NCI-H526 (cell line): Measurements from ENCODE around the gene SKP1.

ENCODE experiments used
- DNase-seq, 2 experiments: peaks; one replicate each; lab custom pipeline; 2025; lab: John Stamatoyannopoulos, UW

Gene SKP1

DNA sequence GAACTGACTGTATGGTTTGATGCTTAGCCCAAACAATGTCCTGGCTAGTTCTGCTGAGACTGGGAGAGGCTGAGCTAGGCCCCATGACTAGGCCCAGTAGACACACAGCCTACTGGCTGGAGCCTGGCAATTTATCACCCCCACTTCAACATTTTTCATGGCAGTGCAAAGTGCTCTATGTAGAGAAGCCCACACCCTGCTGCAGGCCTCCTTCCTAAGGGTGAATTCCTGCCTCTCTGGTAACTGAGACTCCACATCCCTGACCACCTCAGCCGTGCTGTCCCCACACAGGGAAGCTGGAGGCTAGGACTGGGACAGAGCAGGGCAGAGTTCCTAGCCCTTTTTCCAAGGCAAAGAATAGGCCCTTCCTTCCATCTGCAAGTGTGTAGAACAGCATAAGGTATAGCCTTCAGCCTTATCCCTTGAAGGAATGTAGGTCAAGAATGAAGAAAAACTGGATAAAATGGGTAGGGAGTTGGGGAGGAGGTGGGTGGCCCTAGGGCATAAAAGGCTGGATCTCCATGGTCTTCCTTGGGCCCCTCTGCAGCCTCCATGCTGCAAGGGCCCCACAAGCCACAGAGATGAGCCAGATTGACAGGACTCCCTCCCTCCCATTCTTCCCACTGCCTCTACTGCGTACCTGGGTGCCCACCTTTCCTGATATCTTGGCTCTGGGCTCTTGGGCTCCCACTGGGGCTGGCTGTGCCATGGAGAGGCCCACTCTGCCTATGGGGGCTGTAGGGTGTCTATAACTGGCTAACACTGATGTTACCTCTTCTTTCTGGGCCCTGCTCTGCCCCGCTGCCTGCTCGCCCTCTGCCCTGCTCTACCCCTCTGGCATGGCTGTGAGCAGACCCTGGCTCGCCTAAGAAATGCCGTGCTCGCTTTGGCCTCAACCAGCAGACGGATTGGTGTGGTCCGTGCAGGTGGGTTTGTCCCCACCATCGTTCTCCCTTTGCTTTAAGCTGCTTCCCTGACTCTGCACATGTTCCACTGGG, 32.5 kb downstream of the SKP1 start:
- DNase-seq, result no peak

DNA sequence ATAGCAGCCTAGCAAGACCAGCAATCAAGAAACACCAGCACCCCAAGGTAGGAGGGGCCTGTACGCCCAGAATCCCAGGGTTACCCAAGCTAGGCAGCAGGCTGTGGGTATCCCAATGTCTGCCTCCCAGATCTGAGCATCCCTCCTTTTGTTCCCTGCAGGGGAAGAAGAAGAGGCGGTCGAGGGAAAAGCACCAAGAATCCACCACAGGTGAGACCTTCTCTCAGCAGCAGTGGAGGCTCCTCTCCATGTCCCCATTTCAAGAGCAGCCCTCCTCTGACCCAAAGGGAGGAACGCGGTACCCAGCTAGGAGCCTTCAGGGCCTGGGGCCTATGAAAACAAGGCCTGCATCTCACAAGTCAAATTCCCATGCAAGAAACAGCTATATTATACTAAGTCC, 33.3 kb downstream of the SKP1 start:
- DNase-seq, result no peak

DNA sequence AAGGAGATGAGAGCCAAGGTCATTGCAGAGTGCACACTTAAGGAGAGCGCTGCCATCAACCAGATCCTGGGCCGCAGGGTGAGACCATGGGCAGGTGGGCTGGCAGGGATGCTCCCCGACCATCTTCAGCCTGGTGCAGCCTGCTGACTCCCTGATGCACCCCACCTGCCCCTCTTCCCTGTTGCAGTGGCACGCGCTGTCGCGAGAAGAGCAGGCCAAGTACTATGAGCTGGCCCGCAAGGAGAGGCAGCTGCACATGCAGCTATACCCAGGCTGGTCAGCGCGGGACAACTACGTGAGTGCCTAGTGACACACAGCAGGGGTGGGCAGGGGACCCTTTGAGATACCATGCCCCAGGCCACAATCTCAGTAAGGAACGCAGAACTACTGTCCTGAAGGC, 33.9 kb downstream of the SKP1 start:
- no peak for DNase-seq

- no peak for DNase-seq
These were observed 34.7 kb downstream of the SKP1 start for GRCh38 chr5:134142052-134142451.

DNA sequence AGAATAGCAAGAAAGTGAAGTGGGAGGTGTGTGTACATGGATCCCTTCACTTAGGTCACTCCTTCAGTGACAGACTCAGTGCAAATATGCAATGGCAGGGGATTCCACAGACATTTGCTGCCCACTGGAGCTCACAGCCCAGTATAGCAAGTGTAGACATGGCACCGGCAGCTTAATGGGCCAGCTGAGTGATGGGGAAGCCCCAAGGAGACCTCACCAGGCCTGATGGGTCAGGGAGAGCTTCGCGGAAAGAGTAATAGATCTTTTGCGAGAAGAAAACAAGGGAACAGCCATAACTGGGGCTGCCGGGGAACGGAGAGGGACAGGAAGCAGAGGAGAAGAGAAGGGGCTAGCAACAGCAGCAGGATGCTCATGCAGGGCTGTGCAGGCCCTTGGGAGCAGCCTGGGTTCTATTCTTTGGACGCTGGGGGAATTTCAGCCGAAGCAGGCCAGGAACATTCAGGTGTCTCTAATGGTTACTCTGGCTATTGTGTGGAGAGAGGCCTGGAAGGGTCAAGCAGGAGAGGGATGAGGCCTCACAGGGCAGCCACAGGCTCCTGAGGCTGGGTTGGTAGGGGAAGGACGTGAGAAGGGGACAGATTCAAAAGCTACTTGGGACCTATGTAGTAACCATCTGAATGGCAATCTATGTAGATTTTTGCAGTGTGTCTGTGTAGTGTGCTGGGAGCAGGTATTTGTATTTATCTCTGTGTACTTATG, 35.3 kb downstream of the SKP1 start:
- no peak for DNase-seq

GRCh38 chr5:134140530-134141201, 36.1 kb downstream of the SKP1 start:
- DNase-seq, result peak; percentile 2 to 72

DNA sequence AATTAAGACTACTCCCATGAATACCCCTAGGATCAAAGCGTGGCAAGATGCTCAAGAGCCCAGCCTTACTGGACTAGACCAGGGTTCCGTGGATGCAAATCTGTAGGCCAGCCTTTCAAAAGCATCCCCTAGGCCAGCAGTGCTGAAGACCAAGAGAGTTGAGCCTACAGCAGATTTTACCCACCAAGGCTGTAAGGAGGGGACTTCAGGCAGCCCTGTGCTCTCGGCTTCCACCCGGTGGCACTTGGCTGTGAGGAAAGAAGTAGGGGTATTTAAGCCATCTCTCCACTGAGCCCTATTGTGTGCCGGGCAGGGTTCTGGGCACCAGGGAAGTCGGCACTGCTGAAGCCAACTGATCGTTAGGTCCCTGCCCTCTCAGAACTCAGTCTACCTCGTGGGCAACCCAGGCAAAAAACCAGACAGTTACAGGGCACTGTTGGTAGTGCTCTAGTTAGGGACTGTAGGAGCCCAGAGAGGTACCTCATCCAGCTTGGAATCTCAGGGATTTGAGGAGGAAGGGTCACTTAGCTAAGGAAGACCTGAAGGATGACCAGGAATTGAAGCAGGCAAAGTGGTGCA, 36.8 kb downstream of the SKP1 start:
- DNase-seq, result no peak

- DNase-seq, result no peak
These were observed 37.3 kb downstream of the SKP1 start for GRCh38 chr5:134139377-134139851.

DNA sequence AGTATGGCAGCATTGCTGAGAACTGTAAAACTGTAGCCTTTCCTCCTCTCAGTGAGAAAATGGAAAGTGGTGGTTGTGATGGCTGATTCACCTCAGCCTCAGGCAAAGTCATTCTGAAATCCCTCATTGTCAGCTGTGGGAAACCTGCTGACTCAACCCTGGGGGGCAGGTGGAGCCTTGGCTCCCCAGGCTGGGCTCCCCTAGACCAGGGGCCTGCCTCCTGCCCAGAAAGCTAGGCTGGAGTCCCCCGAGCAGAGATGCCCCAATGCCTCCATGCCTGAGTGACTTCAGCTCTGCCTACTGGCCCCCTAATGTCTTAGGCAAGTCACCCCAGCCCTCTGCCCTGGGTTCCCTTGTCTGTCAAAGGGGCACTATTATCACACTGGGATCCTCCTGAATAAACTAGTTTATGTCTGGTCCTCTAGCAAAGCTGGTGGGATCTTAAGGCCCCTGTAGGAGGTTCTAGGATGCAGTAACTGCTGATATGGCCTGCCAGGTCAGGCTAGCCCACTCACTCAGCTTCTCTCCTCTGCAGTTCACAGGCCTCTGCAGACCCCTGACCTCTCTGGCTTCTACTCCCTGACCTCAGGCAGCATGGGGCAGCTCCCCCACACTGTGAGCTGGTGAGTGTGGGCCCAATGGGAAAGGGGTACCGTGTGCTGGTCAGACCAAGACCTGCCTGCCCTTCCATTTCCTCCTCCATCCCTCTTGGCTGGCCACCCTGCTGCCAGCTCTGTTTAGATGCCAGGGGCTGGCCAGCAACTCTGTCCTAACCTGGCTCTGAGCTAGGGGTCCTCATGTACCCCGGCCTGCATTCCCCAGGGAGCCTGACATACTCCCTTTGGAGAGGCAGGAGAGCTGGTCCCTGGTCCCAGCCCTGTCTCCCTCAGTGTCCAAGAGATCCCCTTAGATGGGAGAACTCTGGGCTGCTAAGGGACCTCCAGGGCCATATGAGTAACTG, 38.1 kb downstream of the SKP1 start:
- DNase-seq, result no peak

- no peak for DNase-seq
These were observed 40.0 kb downstream of the SKP1 start for GRCh38 chr5:134136771-134137170.

DNA sequence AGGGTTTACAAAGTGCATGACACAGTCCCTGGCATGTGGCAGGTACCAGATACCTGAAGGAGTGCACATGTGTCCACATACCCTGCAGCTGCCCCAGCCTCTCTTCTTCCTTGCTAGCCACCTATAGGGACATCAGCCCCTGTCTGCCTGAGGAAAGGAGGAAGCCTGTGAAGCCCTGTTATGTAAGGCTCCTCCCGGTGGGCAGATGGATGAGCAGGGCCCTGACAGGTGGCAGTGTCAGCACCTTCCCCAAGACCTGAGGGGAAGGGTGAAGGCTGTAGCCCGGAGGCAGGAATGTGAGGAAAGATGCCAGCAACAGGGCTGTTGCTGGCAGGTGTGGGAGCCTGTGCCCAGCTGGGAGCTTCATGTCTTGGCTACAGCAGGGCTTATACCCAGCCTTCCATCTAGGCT, 40.5 kb downstream of the SKP1 start:
- no peak for DNase-seq

DNA sequence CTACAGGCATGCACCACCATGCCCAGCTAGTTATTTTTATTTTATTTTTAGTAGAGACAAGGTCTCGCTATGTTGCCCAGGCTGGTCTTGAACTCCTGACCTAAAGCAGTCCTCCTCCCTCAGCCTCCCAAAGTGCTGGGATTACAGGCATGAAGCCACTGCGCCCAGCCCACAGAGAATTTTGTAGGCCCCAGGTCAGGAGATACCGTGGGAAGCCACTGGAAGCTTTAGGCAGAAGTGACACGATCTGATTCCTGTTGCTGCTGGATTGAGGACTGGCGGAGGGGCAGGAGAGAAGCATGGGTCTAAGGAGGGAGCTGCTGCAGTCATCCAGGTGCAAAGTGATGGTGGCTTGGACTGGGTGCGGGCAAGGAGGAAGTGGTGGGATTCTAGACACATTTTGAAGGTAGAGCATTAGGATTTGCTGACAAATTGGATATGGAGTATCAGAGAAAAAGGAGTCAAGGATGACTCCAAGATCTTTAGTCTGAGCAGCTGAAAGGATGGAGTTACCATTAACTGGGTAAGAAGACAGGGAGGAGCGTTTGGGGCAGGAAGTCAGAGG, 41.6 kb downstream of the SKP1 start:
- no peak for DNase-seq

DNA sequence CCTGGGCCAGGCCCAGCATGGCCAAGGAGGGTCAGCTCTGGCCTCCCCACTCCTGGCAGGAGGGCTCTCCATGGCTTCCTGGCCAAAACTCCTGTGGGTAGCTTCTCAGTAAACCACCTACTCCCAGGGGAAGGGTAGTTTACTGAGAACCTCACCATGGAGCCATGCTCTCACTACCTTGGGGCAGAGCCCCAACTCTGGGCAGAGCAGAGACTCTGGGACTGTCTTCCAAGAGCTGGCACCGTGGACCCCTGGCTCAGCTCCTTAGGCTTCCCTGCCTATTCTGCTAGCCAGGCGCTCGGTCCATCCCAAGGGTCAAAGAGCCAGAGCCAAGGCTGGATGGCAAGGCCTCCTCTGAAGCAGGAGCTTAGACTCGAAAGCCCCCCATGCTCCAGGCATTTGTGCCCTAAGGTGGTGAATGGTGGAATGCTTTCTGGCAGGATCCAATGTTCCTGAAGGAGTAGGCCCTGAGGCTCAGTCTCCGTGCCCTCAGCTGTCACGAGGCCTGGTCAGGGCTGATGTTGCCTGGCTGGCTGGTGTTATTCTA, 42.7 kb downstream of the SKP1 start:
- DNase-seq, result no peak

DNA sequence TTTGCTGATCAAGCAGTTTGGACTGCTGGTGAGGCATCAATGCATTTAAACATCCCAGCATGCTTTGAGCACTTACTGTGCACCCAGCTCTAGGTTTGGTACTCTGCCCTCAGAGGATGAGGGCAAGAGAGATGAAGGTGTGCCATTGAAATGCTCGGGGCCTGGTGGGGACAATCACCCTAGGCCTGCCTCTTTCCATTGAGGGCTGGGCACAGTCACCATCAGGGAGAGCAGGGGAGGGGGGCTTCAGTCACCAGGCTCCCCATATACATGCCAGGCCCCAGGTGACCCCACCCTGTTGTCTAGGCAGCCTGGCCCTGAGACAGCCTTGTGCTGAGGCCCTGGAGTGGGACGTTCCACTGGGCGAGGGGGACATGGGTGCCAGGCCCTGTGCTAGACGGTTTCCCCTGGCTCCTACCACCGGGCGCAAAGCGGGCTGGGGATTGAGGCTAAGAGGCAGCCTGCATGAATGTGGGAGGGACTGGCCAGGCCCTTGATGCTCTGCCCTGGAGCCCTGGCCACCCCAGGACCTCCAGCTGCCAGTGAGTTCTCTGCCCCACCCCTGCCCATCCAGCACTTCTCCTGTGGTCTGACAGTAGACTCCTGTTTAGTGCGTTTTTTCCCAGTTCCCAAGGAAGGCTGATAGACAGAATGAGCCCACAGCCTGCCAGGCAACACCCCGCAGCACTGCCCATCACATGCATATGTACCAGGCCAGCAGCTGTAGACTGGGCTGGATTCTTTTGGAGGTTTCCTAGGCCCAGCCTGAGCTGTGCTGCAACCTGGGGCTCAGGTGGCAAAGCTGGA, 43.4 kb downstream of the SKP1 start:
- DNase-seq, result no peak

DNA sequence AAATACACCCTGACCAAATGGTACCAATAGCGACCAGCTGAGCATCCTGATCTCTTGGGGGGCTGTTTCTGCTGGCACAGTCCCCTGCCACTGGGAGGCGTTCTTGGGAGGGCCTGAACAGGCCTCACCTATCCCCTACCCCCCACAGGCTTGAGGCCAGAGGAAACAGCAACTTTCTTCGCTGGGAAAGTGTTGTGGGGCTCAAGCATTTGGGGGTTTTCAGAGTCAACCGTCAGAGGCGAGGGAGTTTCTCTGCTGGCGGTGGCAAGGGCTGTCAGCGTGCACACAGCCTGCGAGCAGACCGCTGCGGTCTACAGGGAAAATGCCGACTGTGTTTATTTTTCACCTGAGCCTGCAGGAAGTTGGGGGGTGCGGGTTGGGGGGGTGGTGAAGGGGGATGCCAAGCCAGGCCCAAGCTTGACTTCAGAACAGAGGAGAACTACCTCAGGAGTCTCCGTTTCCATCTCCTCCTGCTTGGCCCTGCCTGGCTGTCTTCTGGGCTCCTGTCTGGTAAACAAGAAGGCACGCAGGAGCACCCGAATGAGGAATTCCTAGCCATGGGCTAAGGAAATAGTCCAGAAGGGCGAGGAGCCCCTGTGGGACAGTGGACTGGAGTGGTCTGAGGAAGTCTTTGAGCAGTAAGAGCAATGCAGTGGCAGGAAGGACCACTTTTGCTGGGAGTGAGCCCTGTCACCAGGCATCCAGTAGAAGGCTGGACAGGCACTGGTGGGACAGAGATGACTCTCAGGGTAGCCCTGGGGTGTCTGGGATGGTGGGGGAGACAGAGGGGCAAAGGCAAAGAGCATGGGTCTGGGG, 44.2 kb downstream of the SKP1 start:
- no peak for DNase-seq

GRCh38 chr5:134131578-134132350, 45.0 kb downstream of the SKP1 start:
- no peak for DNase-seq

DNA sequence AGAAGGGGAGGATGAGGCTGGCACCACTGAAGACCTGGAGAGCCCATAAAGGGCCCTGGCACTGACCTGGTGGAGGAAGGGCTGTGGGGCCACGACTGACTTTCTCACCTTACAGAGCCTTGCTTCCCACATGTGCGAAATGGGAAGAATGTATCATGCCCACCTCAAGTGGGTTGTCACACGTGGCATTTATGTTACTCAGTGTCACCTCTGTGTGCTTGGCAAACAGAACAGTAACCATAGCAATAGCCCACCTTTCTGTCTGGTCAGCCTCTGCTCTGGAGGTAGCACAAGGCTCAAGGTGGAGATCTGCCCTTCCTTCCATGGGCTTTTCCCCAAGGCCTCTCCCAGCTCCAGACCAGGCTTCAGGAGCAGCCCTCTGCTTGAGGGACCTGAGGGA, 45.6 kb downstream of the SKP1 start:
- no peak for DNase-seq
